ENCODE data around the gene MYO7B. TPM values are rescaled to one million over a fixed set of nuclear protein-coding genes. Genes with fewer than 3 reads are reported as not detected.

MYO7B gene
- total RNA-seq, 2 donors from 2014 or later: 244 to 262 TPM

DNA sequence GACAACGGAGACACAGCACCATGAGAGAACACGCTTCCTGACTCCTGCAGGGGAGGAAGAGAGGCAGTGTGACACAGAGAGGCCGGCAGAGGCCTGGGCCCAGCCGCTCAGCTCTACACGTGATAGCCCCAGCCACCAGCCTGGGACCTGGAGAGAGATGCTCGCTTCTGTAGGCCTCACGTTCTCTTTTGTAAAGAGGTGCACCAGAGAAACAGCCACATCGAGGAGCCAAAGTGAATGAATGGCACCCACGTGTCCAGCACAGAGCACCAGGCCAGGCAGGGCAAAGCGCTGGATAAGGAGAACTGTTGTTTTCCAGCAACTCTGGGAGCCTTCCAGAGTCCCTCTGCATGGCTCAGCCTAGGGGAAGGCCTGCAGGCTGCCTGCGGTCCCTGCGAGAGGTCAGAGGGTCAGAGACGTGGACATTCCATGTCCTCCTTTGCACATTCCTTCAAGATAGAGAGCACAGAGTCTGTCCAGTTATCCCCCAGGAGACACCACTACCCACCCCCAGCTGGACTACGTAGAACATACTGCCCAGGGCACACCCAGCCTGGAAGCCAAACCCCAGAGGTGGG lies 125.7 kb downstream of the MYO7B start:
- ATAC-seq: no peak
- intact Hi-C loops (cut with DNase I, micrococcal nuclease): no loop called here
- DNase-seq: peak in 1 of 2 donors; percentile 24

DNA sequence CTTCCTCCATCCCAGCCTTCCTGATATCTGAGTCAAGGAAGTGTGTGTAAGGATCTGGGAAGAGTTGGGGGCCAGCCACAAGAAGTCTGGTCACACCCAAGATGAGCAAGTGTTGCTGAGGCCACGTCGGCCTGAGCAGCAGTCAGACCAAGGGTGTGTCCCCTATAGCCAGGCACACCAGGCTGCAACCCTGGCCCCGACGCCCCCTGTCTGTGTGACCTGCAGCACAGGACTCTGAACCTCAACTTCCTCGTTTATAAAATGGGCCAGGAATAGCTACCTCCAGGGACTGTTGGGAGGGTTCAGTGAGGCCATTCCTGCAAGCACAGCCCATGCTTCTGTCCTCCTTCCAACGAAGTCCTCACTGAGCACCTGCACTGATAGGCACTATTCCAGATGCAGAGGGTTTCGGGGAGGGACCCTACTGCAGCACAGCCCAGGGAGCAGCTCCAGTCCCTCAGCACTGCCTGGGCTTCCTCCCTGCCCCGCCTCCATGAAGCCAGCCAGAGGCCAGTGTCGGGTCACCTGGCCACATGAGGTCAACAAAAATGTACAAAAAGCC lies 126.5 kb downstream of the MYO7B start:
- DNase-seq (peak in 1 of 2 donors; percentile 21), ATAC-seq (peak; percentile 41)
- intact Hi-C loops (cut with DNase I, micrococcal nuclease): no loop called here

DNA sequence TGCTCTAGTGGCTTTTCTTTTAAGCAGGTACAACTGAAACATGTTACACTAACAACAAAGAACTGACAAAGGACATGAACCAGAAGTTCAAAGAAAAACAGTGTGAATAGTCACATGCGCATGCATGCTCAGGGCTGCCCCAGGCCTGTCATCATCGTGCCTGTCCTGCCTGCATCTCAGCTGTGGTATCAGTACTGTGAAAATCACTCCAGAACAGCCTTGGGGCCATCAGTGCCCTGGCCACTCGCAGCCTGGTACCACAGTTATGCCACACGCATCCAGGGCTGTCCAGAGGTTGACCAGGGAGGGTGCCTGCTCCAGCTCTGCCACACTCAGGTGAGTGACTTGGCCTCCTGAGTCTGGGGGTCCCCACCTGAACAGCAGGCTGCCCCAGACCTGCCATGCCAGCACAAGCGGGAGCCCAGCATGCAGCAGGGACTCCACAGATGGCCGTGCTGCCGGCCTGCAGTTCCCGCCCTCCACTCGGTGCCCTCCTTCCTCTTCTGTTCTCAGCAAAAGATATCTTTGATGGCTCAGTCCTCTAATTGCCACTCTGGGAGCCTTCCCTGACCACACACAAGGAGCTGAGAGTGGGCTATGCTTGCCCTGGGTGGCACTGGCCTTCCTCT lies 127.6 kb downstream of the MYO7B start:
- intact Hi-C loops (cut with DNase I, micrococcal nuclease): no loop called here
- DNase-seq: peak in 1 of 2 donors; percentile 23
- ATAC-seq: no peak

DNA sequence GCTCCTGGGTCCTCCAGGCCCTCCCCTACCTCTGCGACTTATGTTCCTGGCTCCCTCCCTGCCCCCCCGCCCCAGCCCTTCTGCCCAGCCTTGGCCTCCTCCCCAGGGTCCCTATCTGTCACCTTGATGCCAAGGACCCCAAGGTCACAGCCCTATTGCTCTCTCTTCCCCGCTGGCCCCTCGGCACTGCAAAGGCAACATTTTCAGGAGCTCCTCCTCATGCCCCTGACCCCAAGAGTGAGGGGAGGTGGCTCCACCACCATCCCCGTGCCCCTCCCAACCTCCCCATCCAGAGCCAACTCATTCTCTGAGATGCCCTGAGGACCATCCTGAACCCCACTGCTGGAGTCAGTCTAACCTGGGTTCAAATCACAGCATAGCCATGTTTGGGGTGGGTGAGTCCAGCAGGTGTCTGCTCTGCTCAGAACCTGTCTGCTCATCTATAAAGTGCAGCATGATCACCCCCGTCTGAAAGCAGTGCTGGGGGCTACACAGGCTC lies 128.1 kb downstream of the MYO7B start:
- ATAC-seq (no peak), DNase-seq (no peak)
- intact Hi-C loops (cut with DNase I, micrococcal nuclease): no loop called here

DNA sequence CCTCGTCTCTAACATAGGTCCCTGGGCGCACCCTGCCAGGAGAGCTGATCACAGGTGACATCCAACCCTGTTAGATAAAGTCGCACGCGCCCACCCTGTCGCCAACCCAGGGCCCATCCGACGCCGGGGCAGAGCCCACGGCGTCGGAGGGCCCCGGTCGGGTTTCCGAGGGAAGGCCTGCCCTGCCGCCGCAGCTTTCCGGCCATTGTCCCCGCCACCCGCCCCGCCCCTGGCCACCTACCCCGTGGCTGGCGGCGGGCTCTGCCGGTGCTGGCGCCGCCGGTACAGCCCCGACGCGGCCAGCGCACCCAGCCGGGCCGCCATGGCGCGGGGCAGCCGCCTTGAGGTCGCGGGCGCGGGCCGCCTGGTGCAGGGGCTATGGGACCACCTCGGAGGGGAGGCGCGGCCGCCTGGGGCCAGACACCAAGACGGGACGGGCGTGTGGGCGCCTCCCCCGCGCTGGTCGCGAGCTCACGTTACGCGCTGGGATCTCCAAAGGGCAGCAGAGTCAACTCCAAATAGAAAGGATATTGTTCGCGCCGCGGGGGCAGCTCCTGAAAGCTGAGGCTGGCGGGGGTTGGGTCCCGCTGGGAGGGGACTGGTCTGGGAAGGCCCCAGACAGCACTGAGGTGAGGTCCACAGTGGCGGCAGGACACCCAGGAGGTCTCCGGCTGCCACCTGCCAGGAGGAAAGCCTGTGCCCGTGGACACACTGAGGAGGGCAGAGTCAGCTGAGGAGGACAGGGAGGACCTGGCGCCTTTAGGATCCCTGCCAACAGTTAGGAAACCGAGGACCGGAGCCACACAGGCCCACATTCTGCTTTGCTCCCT lies 128.8 kb downstream of the MYO7B start:
- DNase-seq (peak in 1 of 2 donors; percentile 25), ATAC-seq (peak; percentile 53)
- intact Hi-C loops (cut with DNase I, micrococcal nuclease): no loop called here

DNA sequence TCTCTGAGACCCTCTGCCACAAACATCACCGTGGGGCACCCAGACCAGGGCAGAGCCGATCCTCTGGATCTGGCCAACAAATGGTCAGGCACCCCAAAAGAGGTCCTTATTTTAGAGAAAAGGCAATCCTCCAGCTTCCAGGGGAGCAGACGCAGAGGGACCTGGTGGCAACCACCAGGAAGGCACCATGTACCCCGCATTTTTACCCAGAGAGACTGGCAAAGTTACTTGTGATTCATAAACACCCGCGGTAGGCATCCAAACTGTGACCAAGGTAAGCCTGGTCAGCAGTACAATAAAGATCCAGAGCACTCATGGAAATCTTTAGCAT lies 129.4 kb downstream of the MYO7B start:
- DNase-seq: no peak
- intact Hi-C loops (cut with DNase I, micrococcal nuclease): no loop called here
- no peak for ATAC-seq

DNA sequence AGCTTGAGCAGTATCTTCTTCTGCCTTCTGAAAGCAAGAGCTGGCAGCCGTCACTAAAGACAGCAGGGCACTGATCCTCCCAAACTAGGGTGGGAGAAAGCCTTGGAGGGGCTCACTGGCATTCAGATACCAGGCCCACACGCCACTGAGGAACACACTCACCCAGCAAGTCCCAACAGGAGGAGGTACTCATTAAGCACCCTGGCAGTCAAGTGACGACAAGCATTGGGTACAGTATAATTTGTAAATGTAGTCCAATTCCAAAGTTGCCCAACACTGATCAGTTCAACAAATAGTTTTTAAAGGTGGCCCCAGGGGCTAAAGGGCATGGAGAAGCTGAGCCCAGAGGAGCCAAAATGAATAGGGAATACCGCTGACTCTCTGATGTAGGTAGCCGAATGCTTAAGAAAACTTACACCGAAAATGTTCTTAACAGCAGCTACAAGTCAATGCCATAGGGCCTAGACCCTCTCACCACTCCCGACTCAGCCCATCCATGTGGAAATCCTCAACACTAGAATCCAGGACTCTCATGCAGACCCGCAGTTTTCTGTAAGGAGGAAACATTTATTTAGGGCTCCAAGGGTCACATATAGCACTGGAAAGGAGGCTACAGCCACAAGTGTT lies 129.9 kb downstream of the MYO7B start:
- DNase-seq (no peak), ATAC-seq (no peak)
- intact Hi-C loops (cut with DNase I, micrococcal nuclease): no loop called here

DNA sequence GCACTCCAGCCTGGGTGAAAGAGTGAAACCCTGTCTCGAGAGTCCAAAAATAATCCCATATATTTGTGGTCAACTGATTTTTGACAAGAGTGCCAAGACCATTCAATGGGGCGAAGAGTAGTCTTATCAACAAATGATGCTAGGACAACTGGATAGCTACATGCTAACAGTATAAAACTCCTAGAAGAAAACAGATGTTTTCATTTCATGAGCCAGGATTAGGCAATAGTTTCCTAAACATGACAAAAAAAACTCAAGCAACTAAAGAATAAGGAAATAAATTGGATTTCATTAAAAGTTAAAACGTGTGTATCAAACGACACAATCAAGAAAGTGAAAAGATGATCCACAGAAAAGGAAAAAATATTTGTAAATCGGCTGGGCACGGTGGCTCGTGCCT lies 133.6 kb downstream of the MYO7B start:
- no peak for ATAC-seq
- DNase-seq: no peak
- intact Hi-C loops (cut with DNase I, micrococcal nuclease): no loop called here

DNA sequence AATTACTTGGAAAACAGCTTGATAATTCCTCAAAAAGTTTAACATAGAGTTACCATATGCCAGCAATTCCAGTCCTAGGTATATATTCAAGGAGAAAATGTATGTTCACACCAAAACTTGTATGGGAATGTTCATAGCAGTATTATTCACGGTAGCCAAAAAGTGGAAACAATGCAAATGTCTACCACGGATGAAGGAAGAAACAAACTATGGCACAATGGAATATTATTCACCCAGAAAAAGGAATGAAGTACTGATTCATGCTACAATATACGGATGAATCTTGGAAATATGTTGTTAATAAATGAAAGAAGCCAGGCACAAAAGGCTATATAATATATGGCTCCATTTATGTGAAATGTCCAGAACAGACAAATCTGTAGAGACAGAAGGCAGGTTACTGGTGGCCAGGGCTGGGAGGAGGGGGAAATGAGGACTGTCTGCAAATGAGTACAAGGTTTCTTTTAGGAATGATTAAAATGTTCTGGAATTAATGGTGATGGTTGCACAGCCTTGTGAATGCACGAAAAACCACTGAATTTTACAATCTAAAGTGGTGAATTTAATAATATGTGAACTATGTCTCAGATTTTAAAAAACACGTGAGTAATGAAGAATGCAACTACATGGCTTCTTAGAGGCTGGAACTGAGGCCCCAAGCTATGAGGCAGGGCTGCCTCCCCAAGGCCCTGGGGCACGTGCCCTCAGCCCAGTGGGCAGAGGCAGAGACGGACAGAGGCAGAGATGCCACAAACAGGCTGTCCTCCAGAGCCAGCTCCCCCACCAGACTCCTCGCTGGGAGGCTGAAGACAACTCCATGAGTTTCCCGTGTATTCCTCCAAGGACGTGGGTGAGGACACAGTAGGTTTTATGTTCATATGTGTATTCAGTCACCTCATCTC lies 134.8 kb downstream of the MYO7B start:
- ATAC-seq: no peak
- DNase-seq: no peak
- intact Hi-C loops (cut with DNase I, micrococcal nuclease): no loop called here

DNA sequence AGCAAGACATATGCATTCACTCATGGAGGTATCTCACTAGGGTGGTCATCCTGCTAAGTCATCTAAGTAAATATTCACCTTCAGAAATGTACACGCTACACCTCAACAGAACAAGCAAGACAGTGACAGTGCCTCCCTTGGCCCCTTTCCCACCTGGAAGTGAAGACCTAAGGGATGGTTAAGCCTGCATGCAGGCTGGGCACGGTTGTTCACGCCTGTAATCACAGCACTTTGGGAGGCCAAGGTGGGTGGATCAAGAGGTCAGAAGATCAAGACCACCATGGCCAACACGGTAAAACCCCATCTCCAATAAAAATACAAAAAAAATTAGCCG lies 135.4 kb downstream of the MYO7B start:
- ATAC-seq (no peak), DNase-seq (no peak)
- intact Hi-C loops (cut with DNase I, micrococcal nuclease): no loop called here

DNA sequence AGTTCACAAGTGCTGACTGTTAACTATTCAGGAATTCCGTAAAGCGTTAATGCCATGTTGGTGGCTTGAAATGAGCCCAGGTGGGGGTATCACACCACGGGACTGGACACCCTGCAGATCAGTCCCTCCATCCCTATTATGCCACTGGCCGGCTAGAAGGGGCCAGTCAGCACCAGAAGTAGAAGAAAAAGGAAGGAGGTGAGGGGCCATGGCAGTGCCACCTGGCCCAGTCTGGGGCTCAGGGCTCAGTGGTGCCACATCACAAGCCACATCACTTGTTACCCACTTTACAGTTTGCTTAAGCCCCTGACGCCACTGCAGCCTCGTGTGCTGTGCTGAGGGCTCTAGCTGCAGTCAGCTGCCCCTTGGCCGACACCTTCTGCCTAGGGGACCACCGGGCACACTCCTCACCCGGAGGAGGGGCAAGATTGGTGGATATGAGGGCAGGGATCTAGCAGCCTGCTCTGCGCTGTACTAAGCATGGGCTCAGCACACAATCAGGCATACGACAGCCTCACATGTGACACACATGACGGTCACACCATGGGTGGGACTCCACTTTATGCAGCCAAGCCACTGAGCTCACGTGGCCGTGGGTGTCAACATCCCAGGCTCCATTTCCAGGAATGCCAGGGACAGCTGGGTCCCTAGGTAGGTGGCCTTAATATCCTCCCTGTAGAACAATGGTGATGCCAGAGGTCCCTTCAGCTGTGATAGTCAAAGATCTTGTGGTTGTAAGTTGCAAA lies 136.2 kb downstream of the MYO7B start:
- intact Hi-C loops (cut with DNase I, micrococcal nuclease): no loop called here
- ATAC-seq (no peak), DNase-seq (no peak)

DNA sequence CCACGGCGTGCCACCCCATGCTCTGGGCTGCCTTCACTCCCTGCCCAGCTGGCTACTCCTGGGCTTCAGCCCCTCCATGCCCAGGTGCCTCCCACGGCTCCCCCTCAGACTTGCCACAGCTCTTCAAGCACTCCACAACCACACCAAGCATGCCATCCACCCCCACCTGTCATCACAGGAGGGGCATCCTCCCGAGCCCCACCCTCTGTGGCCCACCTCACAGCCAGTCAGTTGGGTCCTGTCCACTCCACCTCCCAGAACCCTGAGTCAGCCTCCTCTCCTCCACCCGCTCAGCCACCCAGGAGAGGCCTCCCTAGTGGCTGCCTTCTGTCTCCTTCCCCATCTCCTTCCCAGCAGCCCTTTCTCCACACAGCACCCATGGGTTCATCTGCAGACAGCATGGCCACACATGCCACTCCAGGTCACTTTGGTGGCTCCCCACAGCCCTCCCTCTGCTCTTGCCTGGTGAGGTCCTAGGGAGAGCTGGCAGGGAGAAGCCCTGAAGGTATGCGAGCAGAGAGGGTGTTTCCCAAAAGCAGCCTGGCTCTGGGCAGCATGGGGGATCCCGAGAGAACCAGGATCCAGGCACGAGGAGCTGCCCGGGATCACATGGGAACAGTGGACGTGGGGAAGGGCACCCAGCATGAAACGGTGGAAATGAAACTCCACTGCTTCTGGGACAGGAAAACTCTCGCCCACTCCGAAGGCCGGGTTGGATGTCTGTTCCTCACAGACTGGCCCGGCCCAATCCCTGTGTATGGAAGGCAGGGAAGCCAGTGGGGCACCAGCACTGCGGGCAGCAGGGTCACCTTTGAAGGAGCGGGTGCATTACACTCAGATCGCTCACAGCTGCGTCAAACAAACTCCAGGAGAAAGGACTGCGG lies 137.1 kb downstream of the MYO7B start:
- intact Hi-C loops (cut with DNase I, micrococcal nuclease): no loop called here
- no peak for ATAC-seq
- no peak for DNase-seq

DNA sequence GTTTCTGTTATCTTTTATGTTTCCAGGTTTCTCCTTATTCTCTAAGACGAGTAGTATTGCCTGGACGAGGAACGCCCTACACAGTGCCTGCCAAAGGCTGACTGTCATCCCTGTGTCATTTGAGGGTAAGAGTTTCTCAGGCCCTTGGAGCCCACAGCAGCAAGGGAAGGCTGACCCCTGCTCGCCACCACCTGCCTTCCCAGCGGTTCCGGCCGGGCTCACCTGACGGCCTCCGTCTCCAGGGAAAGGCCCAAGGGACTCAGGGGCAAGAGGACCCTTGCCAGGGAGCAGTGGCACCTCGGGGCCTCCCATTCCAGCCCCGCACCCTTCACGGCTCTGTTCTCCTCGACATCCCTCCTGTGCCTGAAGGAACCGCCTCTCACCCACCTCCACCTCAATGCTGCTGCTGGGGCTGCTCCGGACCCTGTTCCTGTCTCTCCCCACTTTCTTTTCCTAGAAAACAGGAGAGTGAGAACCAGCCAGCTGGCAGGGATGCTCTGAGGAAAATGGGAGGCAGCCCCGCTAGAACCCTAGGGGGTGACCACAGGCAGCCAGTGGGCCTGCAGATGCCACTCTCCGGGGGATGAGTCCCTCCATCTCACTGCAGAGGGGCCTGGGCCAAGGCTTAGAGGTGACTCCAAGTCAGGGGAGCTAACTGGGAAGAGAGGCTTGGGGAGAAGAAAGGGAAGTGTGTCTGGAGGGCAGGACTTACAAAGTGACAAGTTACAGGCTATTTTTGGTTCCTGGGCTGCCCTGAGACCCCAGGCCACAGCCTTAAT lies 138.0 kb downstream of the MYO7B start:
- intact Hi-C loops (cut with DNase I, micrococcal nuclease): no loop called here
- ATAC-seq (no peak), DNase-seq (no peak)

DNA sequence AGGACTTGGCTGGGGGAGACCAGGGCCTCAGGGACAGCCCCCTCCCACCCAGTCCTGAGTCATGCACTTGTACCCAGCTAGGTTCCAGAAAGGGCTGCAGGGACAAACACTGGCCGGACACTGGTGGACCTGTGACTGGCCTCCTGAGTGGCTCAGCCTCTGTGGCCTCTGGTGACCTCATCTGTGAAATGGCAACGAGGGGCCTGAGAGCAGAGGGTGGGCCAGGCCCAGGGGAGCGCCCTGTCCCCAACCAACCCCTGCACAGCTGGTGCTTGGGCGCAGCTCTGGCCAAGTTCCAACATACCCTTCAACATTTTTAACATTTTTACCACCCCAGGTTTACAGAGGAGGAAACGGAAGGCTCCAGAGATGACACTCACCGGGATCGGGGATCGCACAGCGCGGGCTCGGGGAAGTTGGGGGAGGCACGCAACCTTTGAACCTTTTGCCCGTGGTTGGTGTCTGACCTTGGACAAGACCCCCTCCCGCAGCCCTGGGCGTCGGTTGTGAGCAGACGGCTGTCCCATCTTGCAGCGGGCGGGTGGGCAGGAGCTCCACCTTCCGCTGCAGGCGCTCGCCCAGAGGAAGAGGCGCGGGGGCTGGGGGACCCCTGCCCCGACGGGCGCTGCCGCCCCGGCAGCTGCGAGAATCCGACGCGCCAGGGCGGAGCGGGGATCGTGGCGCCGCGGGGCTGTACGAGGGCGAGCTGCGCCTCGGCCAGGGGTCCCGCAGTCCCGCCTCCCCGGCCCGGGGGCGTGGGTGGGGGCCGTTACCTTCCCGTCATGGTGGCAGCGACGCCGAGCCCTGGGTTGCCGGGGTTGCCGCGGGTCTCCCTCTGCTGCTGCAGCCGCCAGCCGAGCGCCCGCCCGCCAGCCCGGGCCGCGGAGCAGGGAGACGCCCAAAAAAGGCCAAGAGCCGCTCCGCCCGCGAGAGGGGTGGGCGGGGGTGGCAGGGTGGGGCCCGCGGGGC lies 139.0 kb downstream of the MYO7B start:
- DNase-seq: peak in 1 of 2 donors; percentile 34
- intact Hi-C loops (cut with DNase I, micrococcal nuclease): no loop called here
- ATAC-seq: peak; percentile 59

Data from left colon (tissue), 2 donors.